NCI-H526 treated with DMSO at 0.1 percent for 48 hours (cell line): Measurements from ENCODE around the gene ZNF322.

Experiments used
- DNase-seq: peaks from one replicate; lab custom pipeline; 2025; lab: John Stamatoyannopoulos, UW

Gene ZNF322

GRCh38 chr6:26613689-26614683 lies 45.6 kb downstream of the ZNF322 start:
- DNase-seq = no peak

GRCh38 chr6:26613201-26613600 lies 46.3 kb downstream of the ZNF322 start:
- no peak for DNase-seq

DNA sequence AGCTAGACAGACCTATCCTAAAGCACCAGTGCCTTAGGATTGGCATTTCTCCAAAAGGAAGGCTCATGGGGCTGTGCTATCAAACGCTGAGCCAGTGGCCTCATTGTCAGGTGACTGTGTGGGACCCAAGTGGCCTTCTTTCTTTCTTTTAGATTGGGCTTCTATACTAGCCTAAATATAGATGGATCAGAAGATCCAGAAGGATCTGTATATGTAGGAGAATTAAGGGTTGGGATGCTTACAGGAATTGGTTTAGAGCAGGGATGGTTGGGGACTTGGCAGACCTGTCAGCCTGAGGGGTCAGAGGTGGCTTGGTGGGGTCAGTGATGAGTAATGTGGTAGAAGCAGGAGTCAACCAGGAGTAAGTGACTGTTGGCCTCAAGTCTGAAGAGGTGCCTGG lies 47.9 kb downstream of the ZNF322 start:
- no peak for DNase-seq

- no peak for DNase-seq
Measured at GRCh38 chr6:26609463-26609862, 50.1 kb downstream of the ZNF322 start.

- peak; percentile 66 for DNase-seq
Measured at GRCh38 chr6:26607434-26608230, 51.9 kb downstream of the ZNF322 start.

DNA sequence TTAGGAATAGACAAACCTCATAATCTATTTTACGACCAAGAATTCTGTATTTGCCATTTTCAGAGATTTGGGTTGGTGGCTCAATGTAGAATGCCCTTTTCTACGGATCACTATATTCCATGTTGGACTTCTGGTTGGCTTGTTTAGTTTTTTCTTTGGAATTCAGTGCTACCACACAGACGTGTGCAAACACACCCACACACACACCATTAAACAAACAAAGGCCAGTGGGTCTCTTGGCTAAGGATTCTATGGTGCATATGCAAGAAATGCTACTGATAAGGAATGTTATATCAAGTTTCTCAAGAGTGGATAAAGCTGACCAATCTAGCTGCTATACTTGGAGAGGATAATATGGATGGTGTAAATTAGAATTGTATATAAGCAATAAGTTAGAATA lies 54.7 kb downstream of the ZNF322 start:
- DNase-seq = no peak

DNA sequence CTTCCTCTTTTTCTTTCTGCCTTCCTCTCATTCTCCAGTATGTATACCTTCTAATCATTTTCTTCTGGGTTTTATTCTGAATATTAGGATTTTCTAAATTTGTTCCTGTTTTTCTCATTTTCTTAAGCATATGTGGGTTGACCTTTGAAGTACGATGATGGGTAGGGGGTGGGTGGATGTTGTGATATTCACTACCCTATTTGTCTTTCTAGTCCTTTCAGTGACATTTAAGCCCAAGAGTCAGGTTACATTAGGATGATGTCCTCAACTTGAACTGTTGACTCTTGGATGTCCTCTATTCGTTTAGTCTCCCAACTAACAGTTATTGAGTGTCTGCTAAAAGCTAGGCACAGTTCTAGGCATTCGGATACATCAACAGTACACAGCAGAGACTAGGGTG lies 55.5 kb downstream of the ZNF322 start:
- no peak for DNase-seq

- DNase-seq = no peak
Measured at GRCh38 chr6:26602262-26602661, 57.3 kb downstream of the ZNF322 start.

DNA sequence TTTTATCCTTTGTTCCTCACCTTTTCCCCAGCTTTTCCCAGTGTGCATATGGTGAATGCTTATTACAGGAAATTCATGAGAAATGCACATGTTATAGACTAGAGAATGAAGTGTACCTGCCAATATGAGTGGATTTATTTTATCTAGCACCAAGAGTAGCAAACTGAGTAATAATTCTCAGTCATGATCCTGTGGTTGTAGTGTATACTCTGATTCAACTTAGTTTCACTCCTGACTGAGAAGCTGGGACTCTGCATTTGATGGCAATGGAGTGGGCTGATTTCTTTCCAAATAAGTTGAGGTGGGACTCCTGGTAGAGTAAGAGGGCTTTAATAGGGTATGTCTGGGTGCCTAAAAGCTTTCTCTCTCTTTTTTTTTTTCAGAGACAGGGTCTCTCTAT lies 58.8 kb downstream of the ZNF322 start:
- DNase-seq = no peak

DNA sequence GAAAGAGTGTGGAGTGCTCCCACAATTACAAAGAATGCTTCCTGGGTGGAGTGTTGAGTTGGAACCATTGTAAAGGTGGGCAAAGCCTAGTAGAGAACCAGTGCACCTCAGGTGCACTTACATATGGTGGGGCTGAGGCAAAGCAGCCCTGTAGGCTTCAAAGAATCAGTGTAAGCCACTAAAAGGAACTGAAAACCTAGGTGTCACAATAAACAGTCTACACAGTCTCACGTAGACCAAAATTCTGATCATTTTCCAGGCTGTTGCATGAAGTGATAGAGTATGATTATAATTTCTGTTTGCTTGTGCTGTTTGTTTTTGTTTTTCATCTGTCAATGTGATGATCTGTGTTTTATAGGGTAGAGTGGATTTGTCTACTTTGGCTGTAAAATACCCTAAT lies 60.0 kb downstream of the ZNF322 start:
- DNase-seq = no peak

DNA sequence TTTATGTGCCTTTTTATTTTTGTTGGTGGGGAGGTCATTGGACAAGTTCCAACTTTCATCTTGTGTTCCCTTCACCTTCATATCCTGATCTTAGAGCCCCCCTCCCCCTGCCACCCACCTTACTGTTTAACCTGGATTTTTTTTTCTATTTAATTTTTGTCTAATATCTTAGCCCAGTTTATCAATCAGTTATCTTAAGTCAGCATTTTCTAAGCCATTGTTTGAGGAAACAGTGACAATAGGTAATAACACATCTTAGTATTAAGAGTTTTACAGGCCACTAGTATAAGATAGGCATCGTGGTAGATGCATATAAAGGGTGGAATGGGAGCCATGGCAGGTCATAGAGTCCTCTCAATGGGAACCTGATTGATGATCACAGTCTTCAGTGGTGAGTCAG lies 60.4 kb downstream of the ZNF322 start:
- DNase-seq = no peak

DNA sequence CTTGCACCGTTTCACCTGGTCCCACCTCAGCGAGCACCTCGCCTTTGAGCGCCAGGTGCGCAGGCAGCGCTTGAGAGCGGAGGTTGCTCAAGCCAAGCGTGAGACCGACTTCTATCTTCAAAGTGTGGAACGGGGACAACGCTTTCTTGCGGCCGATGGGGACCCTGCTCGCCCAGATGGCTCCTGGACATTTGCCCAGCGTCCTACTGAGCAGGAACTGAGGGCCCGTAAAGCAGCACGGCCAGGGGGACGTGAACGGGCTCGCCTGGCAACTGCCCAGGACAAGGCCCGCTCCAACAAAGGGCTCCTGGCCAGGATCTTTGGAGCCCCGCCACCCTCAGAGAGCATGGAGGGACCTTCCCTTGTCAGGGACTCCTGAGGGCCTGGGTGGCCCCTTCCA lies 61.3 kb downstream of the ZNF322 start:
- DNase-seq = no peak

GRCh38 chr6:26597821-26598220 lies 61.7 kb downstream of the ZNF322 start:
- DNase-seq = no peak

GRCh38 chr6:26597389-26597766 lies 62.2 kb downstream of the ZNF322 start:
- no peak for DNase-seq

DNA sequence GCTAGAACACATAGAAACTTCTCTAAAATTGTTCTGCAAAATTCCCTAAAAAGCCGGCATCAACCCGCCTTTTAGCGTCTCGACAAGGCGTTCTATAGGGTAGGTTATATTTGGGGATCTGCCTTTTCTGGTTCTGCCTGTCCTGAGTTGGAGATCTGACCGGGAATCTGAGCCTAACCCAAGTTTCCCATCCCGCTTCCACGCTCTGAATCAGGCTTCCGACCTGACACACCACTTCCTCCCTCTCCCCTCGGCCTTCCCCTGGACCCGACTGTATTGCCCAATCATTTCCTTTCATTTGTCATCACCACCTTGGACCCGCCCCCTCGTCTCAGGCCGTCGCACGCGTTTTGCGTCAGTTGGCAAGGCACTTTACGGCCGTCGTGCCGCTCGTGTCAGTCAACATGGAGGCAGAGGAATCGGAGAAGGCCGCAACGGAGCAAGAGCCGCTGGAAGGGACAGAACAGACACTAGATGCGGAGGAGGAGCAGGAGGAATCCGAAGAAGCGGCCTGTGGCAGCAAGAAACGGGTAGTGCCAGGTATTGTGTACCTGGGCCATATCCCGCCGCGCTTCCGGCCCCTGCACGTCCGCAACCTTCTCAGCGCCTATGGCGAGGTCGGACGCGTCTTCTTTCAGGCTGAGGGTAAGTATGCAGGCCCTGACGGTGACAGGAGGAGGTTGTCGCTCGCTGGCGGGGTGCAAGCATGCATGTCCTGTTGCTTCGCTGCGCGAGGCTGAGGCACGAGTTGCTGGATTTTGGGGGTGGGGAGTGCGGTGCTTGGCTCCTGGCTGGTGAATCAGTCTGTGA lies 62.8 kb downstream of the ZNF322 start, which contains the start of gene ABT1:
ABT1 (plus strand) TSS at position 375 of the 810 bp plus-strand sequence; CDS start at position 405, 30 bp downstream.
- peak; percentile 89 for DNase-seq

GRCh38 chr6:26595669-26596269 lies 63.8 kb downstream of the ZNF322 start:
- peak; percentile 90 for DNase-seq

DNA sequence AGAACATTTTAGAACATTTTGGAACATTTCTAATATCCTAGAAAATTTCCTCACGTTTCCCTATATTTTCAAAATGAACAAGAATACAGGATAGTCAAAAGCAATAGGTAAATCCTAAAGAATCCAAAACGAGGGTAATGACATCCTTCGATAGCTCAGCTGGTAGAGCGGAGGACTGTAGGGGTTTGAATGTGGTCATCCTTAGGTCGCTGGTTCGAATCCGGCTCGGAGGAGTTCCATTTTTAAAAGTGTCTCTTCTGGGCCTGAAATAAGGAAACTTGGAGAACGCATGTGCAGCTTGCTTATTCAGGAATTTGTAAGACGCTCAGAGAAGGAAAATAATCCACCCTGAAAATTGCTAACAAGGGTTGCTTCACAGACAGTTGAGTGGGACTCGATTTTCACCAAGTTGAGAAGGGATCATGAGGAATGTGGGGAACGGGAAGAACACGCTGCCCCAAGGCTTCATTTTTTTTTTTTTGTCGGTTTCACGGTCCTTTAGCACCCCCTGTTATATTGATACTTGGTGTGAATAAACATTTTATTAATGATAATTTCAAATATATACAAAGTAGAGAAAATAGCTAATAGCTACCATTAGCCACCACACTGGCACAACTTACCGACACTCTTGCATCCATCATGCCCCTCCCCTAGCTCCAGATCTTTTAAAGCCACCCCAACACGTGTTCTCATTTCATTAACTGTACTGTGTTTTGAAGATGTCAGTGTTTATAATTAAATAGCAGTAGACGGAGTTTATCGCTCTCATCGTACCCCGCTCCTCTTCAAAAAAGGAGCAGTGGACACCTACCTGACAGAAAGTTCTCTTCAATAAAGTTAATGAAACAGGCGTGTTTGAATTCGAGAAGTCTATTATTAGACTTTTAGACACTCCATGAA lies 64.6 kb downstream of the ZNF322 start:
- peak; percentile 4 for DNase-seq

GRCh38 chr6:26594131-26594498 lies 65.4 kb downstream of the ZNF322 start:
- DNase-seq = no peak

DNA sequence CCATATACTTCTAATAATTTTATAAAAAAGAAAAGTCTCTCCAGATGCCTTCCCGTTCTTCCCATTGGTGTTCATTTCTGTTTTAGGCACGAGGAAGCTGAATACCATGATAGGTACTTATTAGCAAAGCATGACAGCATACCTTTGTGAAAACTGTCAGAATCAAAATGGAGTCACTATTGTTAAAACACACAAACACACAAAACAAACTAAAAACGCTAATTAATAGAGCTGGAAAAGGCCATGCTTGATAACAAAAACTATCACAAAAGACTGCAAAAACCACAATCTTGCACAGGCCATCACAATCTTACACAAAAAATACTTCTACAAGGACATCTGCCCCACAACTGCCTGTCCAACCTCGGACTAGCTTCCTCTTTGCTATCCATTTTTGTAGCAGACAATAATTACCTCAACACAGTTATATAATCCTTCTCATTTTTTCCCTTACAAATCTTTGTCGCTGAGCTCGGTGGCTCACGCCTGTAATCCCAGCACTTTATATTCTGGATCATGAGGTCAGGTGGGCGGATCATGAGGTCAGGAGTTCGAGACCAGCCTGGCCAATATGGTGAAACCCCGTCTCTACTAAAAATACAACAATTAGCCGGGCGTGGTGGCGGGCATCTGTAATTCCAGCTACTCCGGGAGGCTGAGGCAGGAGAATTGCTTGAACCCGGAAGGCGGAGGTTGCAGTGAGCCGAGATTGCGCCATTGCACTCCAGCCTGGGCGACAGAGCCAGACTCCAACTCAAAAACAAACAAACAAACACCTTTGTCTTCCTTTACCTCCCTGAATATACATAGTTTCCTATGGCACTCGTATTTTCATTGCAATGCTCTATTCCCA lies 66.0 kb downstream of the ZNF322 start:
- no peak for DNase-seq

GRCh38 chr6:26592649-26593048 lies 66.9 kb downstream of the ZNF322 start:
- no peak for DNase-seq
